ENCODE results near the gene LYSMD4. TPM values are rescaled to one million over a fixed set of nuclear protein-coding genes. Genes with fewer than 3 reads are reported as not detected.
A peak's percentile ranks its signal among the peaks of the same experiment; 100 is the strongest.
"Not testable (repeated sequence)": the region's sequence is repeated elsewhere in the genome, so short reads cannot be mapped to it uniquely, and the experiment has no call there.

Gene LYSMD4
- polyA plus RNA-seq (2013, experiment 1 of 2; ENCODE audit: insufficient read length): 6.1 TPM
- 4.9 TPM for polyA plus RNA-seq (2013, experiment 2 of 2; ENCODE audit: insufficient read length)

- peak; percentile 94 for DNase-seq
Measured at GRCh38 chr15:99733268-99734039, at the start of gene LYSMD4. Gene LYSMD4, minus strand, starts transcription at chr15:99733437. Its CDS starts 1,438 bp downstream, at chr15:99731999.

- not testable (repeated sequence) for DNase-seq
Measured at GRCh38 chr15:99782029-99782428, 48.8 kb upstream of the LYSMD4 start.

- no peak for DNase-seq
Measured at GRCh38 chr15:99777144-99777543, 43.9 kb upstream of the LYSMD4 start.

- DNase-seq: no peak
Measured at GRCh38 chr15:99764522-99764921, 31.3 kb upstream of the LYSMD4 start.

GRCh38 chr15:99763827-99764226, 30.6 kb upstream of the LYSMD4 start:
- no peak for DNase-seq

- DNase-seq: peak; percentile 14
Measured at GRCh38 chr15:99762288-99762687, 29.1 kb upstream of the LYSMD4 start.

- DNase-seq: peak; percentile 67
Measured at GRCh38 chr15:99755692-99756409, 22.6 kb upstream of the LYSMD4 start.

- no peak for DNase-seq
Measured at GRCh38 chr15:99753066-99753465, 19.8 kb upstream of the LYSMD4 start.

GRCh38 chr15:99752556-99752955, 19.3 kb upstream of the LYSMD4 start:
- no peak for DNase-seq

- not testable (repeated sequence) for DNase-seq
Measured at GRCh38 chr15:99750326-99750725, 17.1 kb upstream of the LYSMD4 start.

- DNase-seq: peak; percentile 19
Measured at GRCh38 chr15:99749386-99749785, 16.1 kb upstream of the LYSMD4 start.

- DNase-seq: no peak
Measured at GRCh38 chr15:99745370-99746086, 12.3 kb upstream of the LYSMD4 start.

GRCh38 chr15:99744142-99744541, 10.9 kb upstream of the LYSMD4 start:
- no peak for DNase-seq

GRCh38 chr15:99741835-99742234, 8.6 kb upstream of the LYSMD4 start:
- DNase-seq: no peak

GRCh38 chr15:99738021-99738847, 5.0 kb upstream of the LYSMD4 start:
- no peak for DNase-seq

GRCh38 chr15:99736702-99737101, 3.5 kb upstream of the LYSMD4 start:
- DNase-seq: no peak

GRCh38 chr15:99735868-99736267, 2.6 kb upstream of the LYSMD4 start:
- no peak for DNase-seq

GRCh38 chr15:99734575-99734974, 1.3 kb upstream of the LYSMD4 start:
- DNase-seq: no peak

GRCh38 chr15:99734040-99734291, 729 bp upstream of the LYSMD4 start:
- not testable (repeated sequence) for DNase-seq

- DNase-seq: no peak
Measured at GRCh38 chr15:99732751-99733267, 428 bp downstream of the LYSMD4 start.

GRCh38 chr15:99732124-99732750, 1.0 kb downstream of the LYSMD4 start:
- DNase-seq: no peak

Measured in fibroblast of skin of back (primary cell).